K562 (cell line): Measurements from ENCODE around the gene ENOSF1.

Experiments
- ADNP ChIP-seq: fragments of 200-800 bp; sonication (Bioruptor generic); IDR thresholded peaks from 2 replicates; pipeline ENCODE4 v1.6.1; 2016; ENCODE audit warnings: missing genetic modification characterization, missing compliant biosample characterization
- FOXJ3 ChIP-seq: sonication (generic); formaldehyde crosslinking; IDR thresholded peaks from 2 replicates; pipeline ENCODE4 v1.4.0; 2020; ENCODE audit warnings: mild to moderate bottlenecking, missing genetic modification reagents
- FOXM1 ChIP-seq, 2 experiments: fragments of 450-650 bp in 1 of 2; sonication (generic) in 1 of 2; formaldehyde crosslinking in 1 of 2; IDR thresholded peaks; 2 replicates each; pipeline versions ENCODE4 v1.6.1 to v1.9.0; 2017 to 2022; ENCODE audit warnings: low read depth in 2 of 2, mild to moderate bottlenecking in 2 of 2, missing genetic modification reagents in 1 of 2, moderate library complexity in 1 of 2
- KDM1A ChIP-seq, 2 experiments: fragments of 450-650 bp; IDR thresholded peaks; 2 replicates each; pipeline ENCODE4 v1.6.1; 2016; ENCODE audit warnings: mild to moderate bottlenecking in 2 of 2
- NFE2L1 ChIP-seq: fragments of 450-650 bp; IDR thresholded peaks from 2 replicates; pipeline ENCODE4 v1.6.1; 2016; ENCODE audit warnings: missing genetic modification characterization, low read depth, mild to moderate bottlenecking, missing compliant biosample characterization, moderate library complexity, borderline replicate concordance
- SIN3A ChIP-seq, 2 experiments: fragments of 150-350 bp in 1 of 2; IDR thresholded peaks; 2 replicates each; pipeline ENCODE4 v1.6.1; 2011 to 2016; ENCODE audit warnings: borderline replicate concordance in 2 of 2, low read depth in 2 of 2, low read length in 2 of 2, mild to moderate bottlenecking in 2 of 2, moderate library complexity in 2 of 2; ENCODE audit not compliant: control insufficient read depth in 1 of 2
- ZNF174 ChIP-seq: fragments of 250-450 bp; sonication (Bioruptor Pico); IDR thresholded peaks from 2 replicates; pipeline ENCODE4 v1.4.0; 2020; ENCODE audit warnings: mild to moderate bottlenecking
- ZNF263 ChIP-seq: sonication (generic); formaldehyde crosslinking; IDR thresholded peaks from 2 replicates; pipeline ENCODE4 v1.8.0; 2022; ENCODE audit warnings: mild to moderate bottlenecking, missing genetic modification reagents, borderline replicate concordance
- ZNF57 ChIP-seq: fragments of 450-650 bp; formaldehyde crosslinking; IDR thresholded peaks from 2 replicates; pipeline ENCODE4 v1.4.0; 2020; ENCODE audit warnings: mild to moderate bottlenecking, moderate library complexity
- TF ChIP-seq, protein P1 (sequence below): sonication (generic); formaldehyde crosslinking; IDR thresholded peaks from 2 replicates; pipeline ENCODE4 v1.5.0; 2020; ENCODE audit warnings: missing genetic modification reagents
- TF ChIP-seq, protein P2 (sequence below), 3 experiments: IDR thresholded peaks in 2 of 3; conservative IDR thresholded peaks in 1 of 3; 2 replicates each; pipeline ENCODE4 v1.5.1; 2011 to 2012; ENCODE audit warnings: low read length in 3 of 3, mild to moderate bottlenecking in 3 of 3, control low read depth in 2 of 3, improper control_type of control experiment in 1 of 3, inconsistent platforms in 1 of 3, low read depth in 1 of 3, mixed read lengths in 1 of 3, moderate library complexity in 1 of 3; ENCODE audit not compliant: insufficient read depth in 2 of 3
- TF ChIP-seq, protein P3 (sequence below): sonication (generic); formaldehyde crosslinking; IDR thresholded peaks from 2 replicates; pipeline ENCODE4 v1.8.1; 2022; ENCODE audit warnings: missing genetic modification reagents

DNA sequence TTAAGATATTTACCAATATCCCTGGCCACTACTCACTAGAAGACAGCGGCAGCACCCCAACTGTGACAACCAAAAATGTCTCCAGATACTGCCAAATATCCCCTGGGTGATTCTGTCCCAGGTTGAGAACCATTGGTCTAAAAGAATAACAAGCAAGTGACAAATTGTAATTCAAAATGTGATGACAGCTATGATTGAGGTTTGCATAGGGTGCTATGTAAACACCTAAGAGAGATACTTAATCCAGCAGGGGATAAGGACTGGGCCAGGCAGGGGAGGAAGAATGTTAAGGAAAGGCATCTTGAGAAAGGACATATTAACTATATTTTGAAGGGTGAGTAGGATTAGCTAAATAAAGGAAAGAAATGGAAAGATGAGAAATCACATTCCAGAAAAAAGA lies 38.0 kb upstream of the ENOSF1 start:
- TF ChIP-seq KDM1A (IDR thresholded peaks at IDR 0.05): no peak
- no peak for TF ChIP-seq ZNF174 (CRISPR knock-in tag)
- TF ChIP-seq, protein P1, sequence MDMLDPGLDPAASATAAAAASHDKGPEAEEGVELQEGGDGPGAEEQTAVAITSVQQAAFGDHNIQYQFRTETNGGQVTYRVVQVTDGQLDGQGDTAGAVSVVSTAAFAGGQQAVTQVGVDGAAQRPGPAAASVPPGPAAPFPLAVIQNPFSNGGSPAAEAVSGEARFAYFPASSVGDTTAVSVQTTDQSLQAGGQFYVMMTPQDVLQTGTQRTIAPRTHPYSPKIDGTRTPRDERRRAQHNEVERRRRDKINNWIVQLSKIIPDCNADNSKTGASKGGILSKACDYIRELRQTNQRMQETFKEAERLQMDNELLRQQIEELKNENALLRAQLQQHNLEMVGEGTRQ: no peak
- TF ChIP-seq FOXM1 (IDR thresholded peaks at IDR 0.05; ENCODE audit: low read depth): no peak
- no peak for TF ChIP-seq FOXM1 (CRISPR knock-in tag; IDR thresholded peaks at IDR 0.05; ENCODE audit: low read depth)
- no peak for TF ChIP-seq NFE2L1 (tag)
- no peak for TF ChIP-seq SIN3A (IDR thresholded peaks at IDR 0.05; ENCODE audit: borderline replicate concordance in 2 of 2, control insufficient read depth in 1 of 2, low read depth in 2 of 2, low read length in 2 of 2)
- TF ChIP-seq FOXJ3 (CRISPR knock-in tag): no peak
- TF ChIP-seq ADNP: no peak
- no peak for TF ChIP-seq ZNF263 (CRISPR knock-in tag)
- TF ChIP-seq, protein P2, sequence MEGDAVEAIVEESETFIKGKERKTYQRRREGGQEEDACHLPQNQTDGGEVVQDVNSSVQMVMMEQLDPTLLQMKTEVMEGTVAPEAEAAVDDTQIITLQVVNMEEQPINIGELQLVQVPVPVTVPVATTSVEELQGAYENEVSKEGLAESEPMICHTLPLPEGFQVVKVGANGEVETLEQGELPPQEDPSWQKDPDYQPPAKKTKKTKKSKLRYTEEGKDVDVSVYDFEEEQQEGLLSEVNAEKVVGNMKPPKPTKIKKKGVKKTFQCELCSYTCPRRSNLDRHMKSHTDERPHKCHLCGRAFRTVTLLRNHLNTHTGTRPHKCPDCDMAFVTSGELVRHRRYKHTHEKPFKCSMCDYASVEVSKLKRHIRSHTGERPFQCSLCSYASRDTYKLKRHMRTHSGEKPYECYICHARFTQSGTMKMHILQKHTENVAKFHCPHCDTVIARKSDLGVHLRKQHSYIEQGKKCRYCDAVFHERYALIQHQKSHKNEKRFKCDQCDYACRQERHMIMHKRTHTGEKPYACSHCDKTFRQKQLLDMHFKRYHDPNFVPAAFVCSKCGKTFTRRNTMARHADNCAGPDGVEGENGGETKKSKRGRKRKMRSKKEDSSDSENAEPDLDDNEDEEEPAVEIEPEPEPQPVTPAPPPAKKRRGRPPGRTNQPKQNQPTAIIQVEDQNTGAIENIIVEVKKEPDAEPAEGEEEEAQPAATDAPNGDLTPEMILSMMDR (IDR thresholded peaks at IDR 0.05 in 2 of 3, conservative IDR thresholded peaks at IDR 0.05 in 1 of 3; ENCODE audit: insufficient read depth in 2 of 3, low read depth in 1 of 3, low read length in 3 of 3): no peak
- TF ChIP-seq ZNF57: no peak
- TF ChIP-seq, protein P3, sequence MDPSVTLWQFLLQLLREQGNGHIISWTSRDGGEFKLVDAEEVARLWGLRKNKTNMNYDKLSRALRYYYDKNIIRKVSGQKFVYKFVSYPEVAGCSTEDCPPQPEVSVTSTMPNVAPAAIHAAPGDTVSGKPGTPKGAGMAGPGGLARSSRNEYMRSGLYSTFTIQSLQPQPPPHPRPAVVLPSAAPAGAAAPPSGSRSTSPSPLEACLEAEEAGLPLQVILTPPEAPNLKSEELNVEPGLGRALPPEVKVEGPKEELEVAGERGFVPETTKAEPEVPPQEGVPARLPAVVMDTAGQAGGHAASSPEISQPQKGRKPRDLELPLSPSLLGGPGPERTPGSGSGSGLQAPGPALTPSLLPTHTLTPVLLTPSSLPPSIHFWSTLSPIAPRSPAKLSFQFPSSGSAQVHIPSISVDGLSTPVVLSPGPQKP (CRISPR knock-in tag): no peak
